ENCODE data around the gene VPS13D.
A peak's percentile ranks its signal among the peaks of the same experiment; 100 is the strongest.
"Not testable (repeated sequence)": the region's sequence is repeated elsewhere in the genome, so short reads cannot be mapped to it uniquely, and the experiment has no call there.

The VPS13D gene

GRCh38 chr1:12372761-12373160, 142.9 kb downstream of the VPS13D start:
- DNase-seq: no peak

GRCh38 chr1:12375133-12375829, 145.5 kb downstream of the VPS13D start:
- DNase-seq: no peak

DNA sequence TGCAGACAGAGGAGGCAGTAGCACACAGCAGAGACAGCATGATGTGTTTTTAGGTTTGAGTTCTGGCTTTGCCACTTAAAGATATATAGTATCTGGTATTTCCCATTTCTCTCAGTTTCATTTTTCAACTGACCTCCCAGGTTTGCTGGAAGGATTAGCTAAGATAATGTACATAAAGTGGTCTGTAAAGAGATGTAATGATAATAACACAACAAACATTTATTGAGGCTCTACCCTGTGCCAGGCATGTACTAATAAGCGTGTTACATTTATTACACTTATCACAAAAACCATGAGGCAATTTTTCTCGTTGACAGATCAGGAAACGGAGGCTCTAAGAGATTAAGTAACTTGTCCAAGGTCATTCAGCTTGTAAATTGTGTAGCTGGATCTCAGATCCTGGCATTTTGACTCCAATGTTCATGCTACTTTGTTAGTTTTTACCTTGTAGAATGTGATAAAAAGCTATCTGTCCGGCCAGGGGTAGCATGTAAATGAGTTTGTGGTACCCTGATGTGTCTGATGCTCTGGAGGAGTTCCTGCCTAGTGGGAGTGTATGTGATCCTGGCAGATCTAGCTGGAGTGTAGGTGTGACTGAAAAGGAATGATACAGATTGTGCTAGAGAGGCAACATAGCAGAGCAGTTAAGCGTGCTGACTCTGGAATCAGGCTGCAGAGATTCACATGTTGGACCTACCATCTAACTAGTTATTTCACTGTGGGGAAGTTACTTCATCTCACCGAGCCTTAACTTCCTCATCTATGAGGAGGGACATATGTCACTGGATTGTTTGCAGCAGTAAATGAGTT, 146.6 kb downstream of the VPS13D start:
- DNase-seq: peak; percentile 55

DNA sequence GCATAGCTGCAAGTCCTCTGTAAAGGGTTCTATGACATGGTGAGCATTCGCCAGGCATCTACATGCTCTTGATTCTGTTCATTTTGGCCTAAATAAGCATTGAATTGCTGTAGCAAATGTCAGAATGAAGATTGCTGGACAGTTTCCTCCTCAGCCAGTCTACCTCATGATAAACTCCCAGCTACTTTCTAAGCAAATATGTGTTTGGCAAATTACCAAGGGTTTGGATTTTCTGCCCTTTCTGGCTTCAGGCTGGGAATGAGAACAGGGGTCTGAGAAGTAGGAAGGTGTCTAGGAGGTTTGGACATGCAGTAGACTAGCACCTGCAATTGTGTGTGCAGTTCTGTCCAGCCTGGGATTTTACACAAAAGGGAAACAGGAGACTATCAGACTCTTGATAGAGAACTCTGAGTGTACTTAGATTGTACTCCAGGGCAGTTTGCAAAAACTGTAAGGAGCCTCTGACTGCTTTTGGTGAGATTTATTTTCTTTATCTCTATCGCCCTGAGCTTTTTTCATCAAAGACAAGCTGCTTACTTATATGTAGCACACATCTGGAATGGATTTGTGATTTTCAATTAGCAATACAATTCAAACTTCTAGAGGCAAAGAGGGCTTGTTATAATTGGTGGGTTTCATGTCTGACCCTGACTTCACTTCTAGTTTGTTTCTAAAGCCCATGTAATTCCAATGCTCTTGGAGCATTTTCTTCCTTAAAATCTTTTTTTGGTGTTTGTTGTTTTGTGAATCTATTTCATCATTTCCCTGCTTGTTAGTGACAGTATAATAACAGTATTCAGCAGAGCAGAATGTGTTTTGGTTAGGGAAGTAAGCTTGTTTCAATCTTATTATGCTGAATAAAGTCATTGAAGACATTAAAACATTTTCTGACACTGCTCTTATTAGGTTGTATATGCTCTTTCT, 150.8 kb downstream of the VPS13D start:
- no peak for DNase-seq

- no peak for DNase-seq
Observed at GRCh38 chr1:12383001-12383400, 153.2 kb downstream of the VPS13D start.

DNA sequence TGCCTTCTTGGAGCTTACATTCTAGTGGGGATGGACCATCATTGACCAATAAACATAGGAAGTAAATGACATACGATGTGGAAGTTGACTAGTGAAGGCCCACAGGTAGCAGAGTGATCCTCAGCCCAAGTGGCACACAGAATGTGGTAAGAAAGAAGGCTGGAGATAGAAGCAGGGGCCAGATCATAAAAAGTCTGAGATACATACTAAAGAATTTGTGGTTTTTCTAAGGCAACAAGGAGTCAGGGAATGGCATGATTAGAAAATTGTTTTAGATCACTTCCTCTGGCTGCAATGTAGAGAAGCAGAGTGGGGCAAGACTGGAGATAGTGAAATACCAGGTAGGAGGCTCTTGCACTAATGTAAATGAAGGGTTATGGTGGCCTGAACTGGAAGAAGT, 154.0 kb downstream of the VPS13D start:
- no peak for DNase-seq

DNA sequence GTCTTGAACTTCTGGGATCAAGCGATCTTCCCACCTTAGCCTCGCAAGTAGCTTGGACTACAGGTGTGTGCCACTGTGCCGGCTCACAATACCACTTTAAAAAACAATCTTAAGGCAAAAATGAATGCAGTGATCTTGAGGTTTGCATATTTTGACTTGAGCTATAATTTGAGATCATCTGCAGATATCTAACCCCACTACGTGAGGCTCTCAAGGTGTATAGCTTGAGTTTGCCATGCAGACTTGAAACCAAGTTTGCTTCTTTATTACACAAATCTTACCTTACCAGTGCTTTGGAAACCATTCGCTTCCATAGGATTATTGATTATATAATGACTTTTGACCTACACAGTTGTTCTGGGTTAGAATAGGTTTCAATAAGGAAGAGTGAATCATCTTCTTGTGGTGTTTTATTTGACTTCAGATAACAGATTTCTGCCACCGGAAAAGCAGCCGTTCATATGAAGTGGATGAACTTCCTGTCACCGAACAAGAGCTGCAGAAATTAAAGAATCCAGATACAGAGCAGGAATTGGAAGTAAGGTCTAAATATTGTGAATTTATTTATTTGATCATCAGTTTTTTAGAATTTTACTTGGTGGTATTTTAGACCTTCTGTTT, 155.1 kb downstream of the VPS13D start:
- DNase-seq: no peak

GRCh38 chr1:12386130-12386529, 156.3 kb downstream of the VPS13D start:
- no peak for DNase-seq

DNA sequence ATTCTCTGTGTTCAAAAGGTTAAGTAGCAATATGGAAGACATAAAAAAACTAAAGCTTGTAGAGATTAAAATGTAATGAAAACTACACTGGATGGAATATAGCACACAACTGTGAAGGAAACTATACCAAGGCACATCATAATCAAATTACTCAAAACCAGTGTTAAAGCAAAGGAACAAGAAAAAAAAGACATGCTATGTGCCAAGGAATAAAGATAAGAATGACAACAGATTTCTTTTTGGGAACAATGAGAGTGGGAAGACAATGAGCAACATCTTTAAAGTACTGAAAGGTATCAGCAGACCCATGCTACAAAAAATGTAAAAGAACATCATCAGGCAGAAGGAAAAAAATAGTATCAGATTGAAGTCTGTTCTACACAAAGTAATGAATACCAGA, 157.8 kb downstream of the VPS13D start:
- DNase-seq: no peak

GRCh38 chr1:12390296-12390695, 160.5 kb downstream of the VPS13D start:
- DNase-seq: not testable (repeated sequence)

DNA sequence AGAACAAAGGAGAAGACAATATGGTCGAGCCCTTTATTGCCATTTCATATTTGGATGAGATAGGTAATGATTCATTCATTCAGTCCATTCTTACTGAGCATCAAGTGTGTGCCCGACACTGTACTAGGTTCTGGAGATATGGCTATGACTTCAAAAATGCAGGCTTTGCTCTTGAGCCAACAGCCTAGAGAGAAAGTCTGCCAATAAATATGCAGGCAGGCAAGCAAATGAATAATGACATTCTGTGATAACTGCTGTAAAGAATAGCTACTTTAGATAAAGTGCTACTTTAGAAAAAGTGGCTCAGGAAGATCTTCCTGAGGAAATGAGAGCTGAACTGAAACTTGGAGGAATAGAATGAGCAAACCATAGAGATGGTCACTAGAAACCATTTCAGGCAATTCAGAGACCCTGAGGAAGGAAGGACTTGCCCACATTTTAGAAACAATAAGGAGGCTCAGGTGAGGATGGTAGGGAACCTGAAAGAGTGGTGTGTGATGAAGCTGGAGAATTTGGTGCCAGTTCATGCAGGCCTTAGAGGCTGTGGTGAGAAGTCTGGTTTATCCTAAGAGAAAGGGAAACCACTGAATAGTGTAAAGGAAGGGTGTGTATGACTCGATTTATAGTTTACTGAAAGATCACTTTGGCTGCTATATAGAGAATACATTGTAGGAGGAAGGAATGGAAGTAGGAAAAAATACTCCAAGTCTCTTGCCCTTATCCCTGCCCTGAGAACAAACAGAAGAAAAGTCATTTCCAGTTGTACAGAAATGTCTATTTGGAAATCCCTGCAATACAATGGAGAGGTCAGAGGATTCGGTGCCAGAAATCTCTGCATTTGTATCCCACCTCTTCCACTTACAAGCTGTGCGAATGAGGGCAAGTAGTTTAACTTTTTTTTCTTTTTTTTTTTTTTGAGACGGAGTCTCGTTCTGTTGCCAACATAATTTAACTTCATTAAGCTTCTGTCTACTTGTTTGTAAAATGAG, 167.9 kb downstream of the VPS13D start:
- no peak for DNase-seq

- no peak for DNase-seq
Observed at GRCh38 chr1:12398479-12398878, 168.6 kb downstream of the VPS13D start.

DNA sequence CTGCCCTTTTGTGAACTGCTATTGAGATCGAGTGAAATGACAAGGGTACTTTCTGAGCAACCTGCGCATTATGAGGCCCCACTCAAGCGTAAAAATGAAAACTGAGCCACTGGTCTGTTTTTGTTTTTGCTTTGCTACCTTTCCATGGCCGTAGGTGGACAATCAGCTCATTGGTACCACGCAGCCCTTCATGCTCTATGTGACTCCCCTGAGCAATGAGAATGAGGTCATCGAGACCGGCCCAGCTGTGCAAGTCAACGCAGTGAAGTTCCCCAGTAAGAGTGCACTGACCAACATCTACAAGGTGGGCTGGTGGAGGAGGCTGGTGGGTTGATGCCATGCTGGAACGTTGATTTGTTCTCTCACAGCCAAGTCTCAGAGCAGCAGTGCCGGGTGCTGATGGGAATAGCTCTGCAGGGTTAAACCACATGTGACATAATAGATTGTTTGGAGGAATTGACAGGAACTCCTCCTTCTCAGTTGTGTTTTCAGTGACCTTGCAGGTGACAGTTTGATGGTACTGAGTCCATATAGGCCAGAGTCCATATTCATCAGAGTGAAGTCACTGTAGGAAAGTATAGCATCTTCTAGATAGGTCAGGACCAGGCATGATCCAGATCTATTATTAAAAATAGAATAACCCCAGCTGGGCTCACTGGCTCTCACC, 170.3 kb downstream of the VPS13D start:
- DNase-seq: no peak

DNA sequence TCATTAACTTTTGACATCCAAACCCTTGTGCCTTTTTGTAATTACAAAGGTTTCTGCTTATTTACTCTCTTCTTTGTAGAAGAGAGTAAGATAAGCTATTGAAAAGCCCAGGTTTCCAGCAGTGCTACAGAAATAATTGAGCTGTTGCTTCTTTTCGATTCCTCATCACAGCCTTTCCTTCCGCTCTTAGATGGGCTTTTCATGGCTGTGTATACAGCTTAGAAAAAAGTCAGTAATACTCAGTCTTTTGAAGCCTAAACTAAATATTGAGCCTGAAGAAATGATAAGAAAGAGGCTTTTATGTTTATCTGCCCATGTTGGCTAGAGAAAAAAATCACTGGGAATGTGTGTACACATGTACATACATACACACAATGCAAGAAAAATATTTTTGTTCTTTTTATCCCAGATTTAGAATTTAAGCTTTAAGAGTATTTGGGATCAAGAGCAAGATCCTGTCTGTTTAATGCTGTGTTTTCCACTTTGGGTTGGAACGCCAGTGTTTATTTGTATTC, 172.4 kb downstream of the VPS13D start:
- no peak for DNase-seq

GRCh38 chr1:12402842-12403241, 173.0 kb downstream of the VPS13D start:
- no peak for DNase-seq

DNA sequence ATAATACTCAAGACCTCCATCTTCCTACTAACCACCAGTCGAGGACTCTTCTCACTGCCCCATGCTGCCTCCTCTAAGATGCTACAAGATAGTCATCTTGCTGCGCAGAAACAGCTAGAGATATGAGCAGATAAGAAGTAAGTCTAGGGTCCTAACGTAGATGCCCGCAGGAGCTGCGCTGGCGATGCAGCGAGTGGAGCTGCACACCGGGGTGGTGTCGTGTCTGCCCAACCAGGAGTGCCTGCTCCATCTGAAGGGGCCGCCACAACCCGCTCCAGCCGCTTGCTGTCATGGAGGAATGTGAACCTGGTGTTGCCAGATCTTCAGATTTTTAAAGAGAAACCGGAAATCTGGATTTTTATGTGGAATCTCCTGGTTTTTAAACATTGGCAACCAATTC, 175.1 kb downstream of the VPS13D start:
- no peak for DNase-seq

GRCh38 chr1:12405325-12406210, 175.7 kb downstream of the VPS13D start:
- DNase-seq: peak; percentile 27

DNA sequence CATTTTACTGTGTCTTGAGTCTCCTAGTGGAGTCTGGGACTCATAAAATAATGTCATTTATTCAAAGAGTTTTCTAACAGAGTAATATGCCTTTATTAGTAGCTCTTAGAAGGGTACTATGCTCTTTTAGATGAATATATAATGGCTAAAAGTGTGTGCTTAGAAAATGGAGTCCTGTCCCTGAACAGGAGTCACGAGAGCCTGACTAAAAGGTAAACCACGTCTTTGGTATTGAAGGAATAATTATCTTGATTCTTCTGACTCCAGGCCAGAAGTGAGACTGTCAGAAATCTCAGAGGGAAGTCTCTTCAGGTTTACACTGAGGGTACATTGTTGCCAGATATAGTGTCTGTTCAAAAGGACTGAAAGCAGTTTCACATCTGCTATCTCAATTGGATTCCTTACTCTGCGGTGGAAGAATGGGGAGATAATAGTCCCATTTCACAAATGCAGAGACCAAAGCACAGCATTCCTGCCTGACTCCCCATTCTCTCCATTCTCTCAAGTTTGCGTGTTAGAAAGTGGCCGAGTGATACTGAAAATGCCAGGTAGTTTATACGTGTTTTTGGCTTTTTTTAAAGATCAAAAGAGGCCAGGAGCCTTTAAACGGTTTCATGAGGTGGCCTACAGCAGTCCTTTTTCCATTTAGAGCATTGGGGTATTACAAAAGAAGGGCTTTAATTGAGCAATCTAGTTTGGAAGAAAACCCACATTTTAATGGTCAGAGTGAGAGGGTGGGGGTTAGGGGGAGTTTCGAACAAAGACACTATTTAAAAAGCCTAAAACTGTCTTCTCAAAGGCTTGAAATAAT, 176.6 kb downstream of the VPS13D start:
- DNase-seq: no peak

Data from hematopoietic multipotent progenitor cell treated with erythropoietin and hydrocortisone succinate and interleukin-3 and kit ligand, for 6 days (in vitro differentiated cells).